ENCODE measurements around the gene DYRK4.

DYRK4 gene

GRCh38 chr12:4538207-4539160 lies 23.5 kb upstream of the DYRK4 start, which contains the start of gene RAD51AP1:
RAD51AP1 (plus strand) TSS chr12:4538890; CDS start chr12:4538940, 50 bp downstream.
- Histone ChIP-seq H3K27ac (ENCODE audit: low read length) (peak within 1 kb of the TSS; percentile 79), H3K36me3 (replicated peaks; ENCODE audit: low read depth, low read length) (peaks cover 16% of the 10 kb centered on the region), H3K9me3 (ENCODE audit: insufficient read depth, low read length) (no peaks in the 10 kb centered on the region), H3K4me1 (ENCODE audit: low read length) (peaks cover 48% of the 10 kb centered on the region), H4K20me1 (ENCODE audit: insufficient read depth, low read length) (no peaks in the 10 kb centered on the region), H2AFZ (ENCODE audit: low read depth, low read length) (peak within 1 kb of the TSS; percentile 93), H3K4me3 (ENCODE audit: low read length) (peak within 1 kb of the TSS; percentile 97), H3K27me3 (ENCODE audit: low read depth, low read length) (no peaks in the 10 kb centered on the region), H3K79me2 (ENCODE audit: low read length) (peaks cover 57% of the 10 kb centered on the region), H3K4me2 (ENCODE audit: low read length) (peak within 1 kb of the TSS; percentile 91), H3K9ac (ENCODE audit: low read length) (peak within 1 kb of the TSS; percentile 94)
- TF ChIP-seq, protein P1, sequence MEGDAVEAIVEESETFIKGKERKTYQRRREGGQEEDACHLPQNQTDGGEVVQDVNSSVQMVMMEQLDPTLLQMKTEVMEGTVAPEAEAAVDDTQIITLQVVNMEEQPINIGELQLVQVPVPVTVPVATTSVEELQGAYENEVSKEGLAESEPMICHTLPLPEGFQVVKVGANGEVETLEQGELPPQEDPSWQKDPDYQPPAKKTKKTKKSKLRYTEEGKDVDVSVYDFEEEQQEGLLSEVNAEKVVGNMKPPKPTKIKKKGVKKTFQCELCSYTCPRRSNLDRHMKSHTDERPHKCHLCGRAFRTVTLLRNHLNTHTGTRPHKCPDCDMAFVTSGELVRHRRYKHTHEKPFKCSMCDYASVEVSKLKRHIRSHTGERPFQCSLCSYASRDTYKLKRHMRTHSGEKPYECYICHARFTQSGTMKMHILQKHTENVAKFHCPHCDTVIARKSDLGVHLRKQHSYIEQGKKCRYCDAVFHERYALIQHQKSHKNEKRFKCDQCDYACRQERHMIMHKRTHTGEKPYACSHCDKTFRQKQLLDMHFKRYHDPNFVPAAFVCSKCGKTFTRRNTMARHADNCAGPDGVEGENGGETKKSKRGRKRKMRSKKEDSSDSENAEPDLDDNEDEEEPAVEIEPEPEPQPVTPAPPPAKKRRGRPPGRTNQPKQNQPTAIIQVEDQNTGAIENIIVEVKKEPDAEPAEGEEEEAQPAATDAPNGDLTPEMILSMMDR (IDR thresholded peaks at IDR 0.05; ENCODE audit: low read depth, low read length), result no peak
- no peak for TF ChIP-seq EZH2phosphoT487 (IDR thresholded peaks at IDR 0.05; ENCODE audit: low read depth)

DNA sequence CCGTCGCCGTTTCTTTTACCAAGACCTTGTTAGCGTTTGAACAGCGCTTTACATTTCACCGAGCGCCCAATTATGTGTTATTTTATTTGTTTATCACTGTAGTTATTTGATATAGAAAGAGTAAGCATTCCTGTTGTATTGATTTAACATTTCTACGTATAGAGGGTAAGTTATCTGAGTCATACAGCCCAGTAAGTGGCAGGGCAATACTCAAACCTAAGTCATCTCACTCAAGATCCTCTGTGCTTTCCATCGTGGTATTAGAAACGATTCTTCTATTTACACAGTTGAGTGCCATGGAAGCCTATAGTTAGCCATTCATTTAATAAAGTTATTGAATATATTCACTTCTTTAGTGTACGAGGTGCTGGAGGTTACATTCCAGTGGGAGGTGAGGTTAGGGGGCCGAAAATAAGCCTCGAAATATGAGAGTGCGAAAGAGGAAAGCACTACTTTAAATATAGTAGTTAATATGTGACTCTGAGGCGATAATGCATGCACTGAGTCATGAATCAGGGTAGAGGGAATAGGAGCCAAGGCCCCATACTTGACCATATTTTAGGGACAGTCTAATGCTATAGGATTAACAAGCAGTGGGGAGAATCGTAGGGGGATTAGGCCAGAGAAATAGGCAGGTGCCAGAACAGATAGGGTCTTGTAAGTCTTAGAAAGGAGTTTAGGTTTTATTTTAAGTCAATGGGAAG lies 22.7 kb upstream of the DYRK4 start:
- H3K9ac ChIP-seq (ENCODE audit: low read length), result peak overlapping the region; percentile 94
- H2AFZ ChIP-seq (ENCODE audit: low read depth, low read length), result peak overlapping the region; percentile 85
- peaks cover 19% of the 10 kb centered on the region for H3K36me3 ChIP-seq (replicated peaks; ENCODE audit: low read depth, low read length)
- no peaks in the 10 kb centered on the region for H3K27me3 ChIP-seq (ENCODE audit: low read depth, low read length)
- H3K9me3 ChIP-seq (ENCODE audit: insufficient read depth, low read length), result no peaks in the 10 kb centered on the region
- peaks cover 57% of the 10 kb centered on the region for H3K79me2 ChIP-seq (ENCODE audit: low read length)
- no peaks in the 10 kb centered on the region for H4K20me1 ChIP-seq (ENCODE audit: insufficient read depth, low read length)
- H3K27ac ChIP-seq (ENCODE audit: low read length), result peak overlapping the region; percentile 79
- peak overlapping the region; percentile 97 for H3K4me3 ChIP-seq (ENCODE audit: low read length)
- TF ChIP-seq EZH2phosphoT487 (IDR thresholded peaks at IDR 0.05; ENCODE audit: low read depth), result no peak
- TF ChIP-seq, protein P1 (IDR thresholded peaks at IDR 0.05; ENCODE audit: low read depth, low read length), result no peak
- H3K4me1 ChIP-seq (ENCODE audit: low read length), result peaks cover 48% of the 10 kb centered on the region
- peak overlapping the region; percentile 91 for H3K4me2 ChIP-seq (ENCODE audit: low read length)

DNA sequence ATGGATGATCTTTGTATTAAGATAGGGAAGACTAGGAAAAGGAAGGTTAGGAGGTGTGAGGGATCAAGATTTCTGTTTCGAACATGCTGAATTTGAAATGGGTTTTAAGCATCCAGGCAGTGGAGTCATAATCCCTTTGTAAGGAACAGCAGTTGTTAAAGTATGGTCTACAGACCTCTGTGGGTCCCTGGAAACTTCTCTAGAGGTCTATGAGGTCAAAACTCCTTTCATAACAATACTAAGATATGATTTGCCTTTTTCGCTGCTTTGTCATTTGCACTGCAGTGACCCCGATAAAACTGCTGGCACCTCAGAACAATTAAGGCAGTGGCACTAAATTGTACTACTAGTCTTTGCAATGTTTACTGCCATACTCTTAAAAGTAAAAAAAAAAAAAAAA lies 21.8 kb upstream of the DYRK4 start:
- Histone ChIP-seq H3K79me2 (ENCODE audit: low read length) (peaks cover 57% of the 10 kb centered on the region), H3K4me1 (ENCODE audit: low read length) (peaks cover 40% of the 10 kb centered on the region), H4K20me1 (ENCODE audit: insufficient read depth, low read length) (no peaks in the 10 kb centered on the region), H2AFZ (ENCODE audit: low read depth, low read length) (no peak overlapping the region), H3K27me3 (ENCODE audit: low read depth, low read length) (no peaks in the 10 kb centered on the region), H3K9me3 (ENCODE audit: insufficient read depth, low read length) (no peaks in the 10 kb centered on the region), H3K9ac (ENCODE audit: low read length) (peak overlapping the region; percentile 94), H3K4me2 (ENCODE audit: low read length) (peak overlapping the region; percentile 91), H3K4me3 (ENCODE audit: low read length) (peak overlapping the region; percentile 97), H3K27ac (ENCODE audit: low read length) (no peak overlapping the region), H3K36me3 (replicated peaks; ENCODE audit: low read depth, low read length) (peaks cover 24% of the 10 kb centered on the region)
- TF ChIP-seq EZH2phosphoT487 (IDR thresholded peaks at IDR 0.05; ENCODE audit: low read depth), result no peak
- TF ChIP-seq, protein P1 (IDR thresholded peaks at IDR 0.05; ENCODE audit: low read depth, low read length), result no peak

DNA sequence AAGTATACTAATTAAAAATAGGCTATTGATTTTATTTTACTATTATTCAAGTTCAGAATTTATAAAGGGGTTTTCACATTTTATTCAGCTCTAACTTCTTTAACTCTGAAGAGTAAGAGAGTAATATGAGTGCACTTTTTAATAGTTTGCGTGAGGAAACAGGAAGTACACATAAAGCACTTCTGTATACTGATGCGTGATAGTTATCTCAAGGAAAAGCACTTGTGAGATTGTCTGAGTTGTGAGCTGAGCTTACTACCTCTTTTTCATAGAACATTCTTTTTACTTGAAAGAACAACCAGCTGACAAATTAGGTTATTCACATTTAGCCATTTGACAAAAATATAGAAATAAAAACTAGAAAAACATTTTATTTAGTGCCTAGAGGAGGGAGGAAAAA lies 21.4 kb upstream of the DYRK4 start:
- no peak for TF ChIP-seq EZH2phosphoT487 (IDR thresholded peaks at IDR 0.05; ENCODE audit: low read depth)
- TF ChIP-seq, protein P1 (IDR thresholded peaks at IDR 0.05; ENCODE audit: low read depth, low read length), result no peak
- Histone ChIP-seq H3K4me2 (ENCODE audit: low read length) (peak overlapping the region; percentile 91), H2AFZ (ENCODE audit: low read depth, low read length) (no peak overlapping the region), H3K79me2 (ENCODE audit: low read length) (peaks cover 57% of the 10 kb centered on the region), H3K36me3 (replicated peaks; ENCODE audit: low read depth, low read length) (peaks cover 25% of the 10 kb centered on the region), H3K9me3 (ENCODE audit: insufficient read depth, low read length) (no peaks in the 10 kb centered on the region), H3K27me3 (ENCODE audit: low read depth, low read length) (no peaks in the 10 kb centered on the region), H4K20me1 (ENCODE audit: insufficient read depth, low read length) (no peaks in the 10 kb centered on the region), H3K27ac (ENCODE audit: low read length) (no peak overlapping the region), H3K9ac (ENCODE audit: low read length) (no peak overlapping the region), H3K4me1 (ENCODE audit: low read length) (peaks cover 36% of the 10 kb centered on the region), H3K4me3 (ENCODE audit: low read length) (peak overlapping the region; percentile 97; the same call in 1 of the 2 replicates)

Measured in OCI-LY3 (cell line).